HG02981 (cell line): ENCODE data around the gene OR2T8.
A peak's percentile ranks its signal among the peaks of the same experiment; 100 is the strongest.

ENCODE experiments used
- ATAC-seq: cut with Tn5 transposase; IDR thresholded peaks from one replicate; pipeline ENCODE4 v1.9.1; 2021; ENCODE audit warnings: mild to moderate bottlenecking, moderate library complexity; ENCODE audit not compliant: unreplicated experiment

The OR2T8 gene

GRCh38 chr1:247961791-247962190 is 41.7 kb downstream of the OR2T8 start:
- ATAC-seq: no peak

GRCh38 chr1:247962911-247963588 is 43.0 kb downstream of the OR2T8 start:
- ATAC-seq: no peak

GRCh38 chr1:247964933-247965332 is 44.9 kb downstream of the OR2T8 start, which contains the start of gene OR2AK2:
Gene OR2AK2, plus strand, starts transcription at chr1:247965233. Its CDS starts 144 bp downstream, at chr1:247965377.
- no peak for ATAC-seq

GRCh38 chr1:247966532-247967204 is 46.6 kb downstream of the OR2T8 start:
- ATAC-seq: peak; percentile 73
